HL-60 (cell line): Measurements from ENCODE around the gene ZIC4.

Experiments used
- DNase-seq, 2 experiments: peaks; one replicate each; pipeline ENCODE4 v3.0.0-alpha.2; 2010 to 2020; ENCODE audit warnings: low read depth in 1 of 2, low spot score in 1 of 2
- H3K27ac ChIP-seq: fragments of 250-450 bp; sonication (Bioruptor Pico); replicated peaks from 2 replicates; pipeline ENCODE4 v1.5.1; 2020; ENCODE audit warnings: mild to moderate bottlenecking, moderate library complexity
- H3K27me3 ChIP-seq: fragments of 250-450 bp; sonication (Bioruptor Pico); 2 replicates; pipeline ENCODE4 v1.5.1; 2021; ENCODE audit warnings: mild to moderate bottlenecking, moderate library complexity; ENCODE audit not compliant: insufficient read depth, poor library complexity, severe bottlenecking
- H3K4me3 ChIP-seq: replicated peaks from 2 replicates; pipeline ENCODE4 v1.5.1; 2011; ENCODE audit warnings: mild to moderate bottlenecking, control low read depth, low read length; ENCODE audit not compliant: insufficient read depth
- CTCF ChIP-seq: IDR thresholded peaks from one replicate; pipeline ENCODE4 v1.5.1; 2011; ENCODE audit warnings: low read length, control low read depth, inconsistent platforms; ENCODE audit not compliant: insufficient read depth
- GABPA ChIP-seq: IDR thresholded peaks from 2 replicates; pipeline ENCODE4 v1.6.1; 2012; ENCODE audit warnings: low read depth
- POLR2AphosphoS5 ChIP-seq: IDR thresholded peaks from 2 replicates; pipeline ENCODE4 v1.6.1; 2012; ENCODE audit warnings: low read depth
- REST ChIP-seq: IDR thresholded peaks from 2 replicates; pipeline ENCODE4 v1.6.1; 2012; ENCODE audit warnings: low read depth; ENCODE audit not compliant: insufficient replicate concordance
- SPI1 ChIP-seq: IDR thresholded peaks from 2 replicates; pipeline ENCODE4 v1.6.1; 2012; ENCODE audit warnings: low read depth, mild to moderate bottlenecking, borderline replicate concordance

Gene ZIC4

GRCh38 chr3:147422196-147422595 lies 15.9 kb upstream of the ZIC4 start:
- TF ChIP-seq POLR2AphosphoS5 = no peak
- no peak for TF ChIP-seq CTCF
- no peak for TF ChIP-seq GABPA
- TF ChIP-seq SPI1 = no peak
- H3K4me3 ChIP-seq = no peak overlapping the region
- DNase-seq = no peak
- H3K27ac ChIP-seq = no peak overlapping the region
- peaks cover 71% of the 10 kb centered on the region for H3K27me3 ChIP-seq

- H3K27ac ChIP-seq = no peak overlapping the region
- H3K4me3 ChIP-seq = no peak overlapping the region
- peaks cover 71% of the 10 kb centered on the region for H3K27me3 ChIP-seq
- no peak for TF ChIP-seq SPI1
- TF ChIP-seq GABPA = no peak
- DNase-seq = no peak
Measured at GRCh38 chr3:147421184-147421912, 15.0 kb upstream of the ZIC4 start.

- no peak for DNase-seq
- Histone ChIP-seq H3K27ac (no peak overlapping the region), H3K4me3 (no peak overlapping the region), H3K27me3 (peaks cover 78% of the 10 kb centered on the region)
- TF ChIP-seq GABPA (no peak), REST (no peak), SPI1 (no peak)
Measured at GRCh38 chr3:147420353-147421183, 14.2 kb upstream of the ZIC4 start.

GRCh38 chr3:147419781-147420224 lies 13.5 kb upstream of the ZIC4 start:
- TF ChIP-seq POLR2AphosphoS5 = no peak
- no peak for TF ChIP-seq SPI1
- TF ChIP-seq CTCF = no peak
- no peak for TF ChIP-seq REST
- no peak for TF ChIP-seq GABPA
- no peak overlapping the region for H3K27ac ChIP-seq
- peaks cover 76% of the 10 kb centered on the region for H3K27me3 ChIP-seq
- no peak overlapping the region for H3K4me3 ChIP-seq
- DNase-seq = no peak
